ENCODE results near the gene CYP19A1. TPM values are rescaled to one million over a fixed set of nuclear protein-coding genes. Genes with fewer than 3 reads are reported as not detected.

CYP19A1 gene
- total and polyA plus RNA-seq, 9 of the 15 experiments (the other 6 are each of a cell fraction or from before 2014, with no cell fraction given), result 0.16 to 0.63 (median 0.47) TPM; not detected in 3

DNA sequence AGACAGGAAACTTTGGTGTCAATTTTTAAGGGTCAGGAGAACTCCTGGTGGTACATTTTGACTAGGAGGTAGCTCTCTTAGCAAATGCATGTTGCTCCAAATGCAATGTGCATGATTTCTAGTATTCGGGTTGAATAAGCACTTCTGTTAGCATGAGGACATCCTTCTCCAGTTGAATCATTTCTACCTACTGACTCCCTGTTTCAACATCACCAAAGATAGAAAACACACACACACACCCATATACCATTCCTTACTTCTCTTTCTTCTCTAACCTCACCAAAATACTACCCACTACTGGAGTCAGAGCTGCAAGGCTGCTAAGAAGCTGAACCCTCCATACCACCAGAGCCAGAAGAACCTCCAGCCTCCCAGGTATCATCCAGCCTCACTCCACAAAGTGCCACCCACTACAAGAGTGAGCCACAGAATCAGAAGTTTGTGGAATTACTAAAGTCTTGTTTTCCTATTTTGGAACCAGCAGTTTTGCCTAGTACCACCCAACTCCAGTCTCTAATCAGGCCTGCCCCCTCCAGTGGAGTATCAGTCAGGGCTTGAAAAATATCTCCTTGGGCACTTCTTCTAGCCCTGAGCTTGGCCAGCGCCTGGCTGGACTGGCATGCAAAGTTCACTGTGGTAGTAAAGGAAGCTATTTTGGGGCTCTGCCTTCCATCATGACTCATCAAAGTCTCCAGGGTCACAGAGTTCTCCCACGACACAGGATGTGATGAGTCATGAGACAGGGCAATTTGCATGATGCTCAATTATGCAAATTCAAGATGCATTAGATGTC is 110.3 kb downstream of the CYP19A1 start (continued):
- TF ChIP-seq, protein P1, sequence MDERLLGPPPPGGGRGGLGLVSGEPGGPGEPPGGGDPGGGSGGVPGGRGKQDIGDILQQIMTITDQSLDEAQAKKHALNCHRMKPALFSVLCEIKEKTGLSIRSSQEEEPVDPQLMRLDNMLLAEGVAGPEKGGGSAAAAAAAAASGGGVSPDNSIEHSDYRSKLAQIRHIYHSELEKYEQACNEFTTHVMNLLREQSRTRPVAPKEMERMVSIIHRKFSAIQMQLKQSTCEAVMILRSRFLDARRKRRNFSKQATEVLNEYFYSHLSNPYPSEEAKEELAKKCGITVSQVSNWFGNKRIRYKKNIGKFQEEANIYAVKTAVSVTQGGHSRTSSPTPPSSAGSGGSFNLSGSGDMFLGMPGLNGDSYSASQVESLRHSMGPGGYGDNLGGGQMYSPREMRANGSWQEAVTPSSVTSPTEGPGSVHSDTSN (CRISPR knock-in tag; IDR thresholded peaks at IDR 0.05; ENCODE audit: low read depth), result no peak
- TF ChIP-seq, protein P1 (tag; conservative IDR thresholded peaks at IDR 0.05; ENCODE audit: low read depth), result peak; percentile 41; the same call in 1 of the 2 replicates
- peak; percentile 97 for TF ChIP-seq MAFF (IDR thresholded peaks at IDR 0.05; ENCODE audit: low read length)
- TF ChIP-seq, protein P2, sequence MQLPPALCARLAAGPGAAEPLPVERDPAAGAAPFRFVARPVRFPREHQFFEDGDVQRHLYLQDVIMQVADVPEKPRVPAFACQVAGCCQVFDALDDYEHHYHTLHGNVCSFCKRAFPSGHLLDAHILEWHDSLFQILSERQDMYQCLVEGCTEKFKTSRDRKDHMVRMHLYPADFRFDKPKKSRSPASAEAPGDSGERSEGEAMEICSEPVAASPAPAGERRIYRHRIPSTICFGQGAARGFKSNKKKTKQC (CRISPR knock-in tag; IDR thresholded peaks at IDR 0.05), result no peak
- peak; percentile 86 for TF ChIP-seq DPF2 (IDR thresholded peaks at IDR 0.05)
- TF ChIP-seq, protein P3, sequence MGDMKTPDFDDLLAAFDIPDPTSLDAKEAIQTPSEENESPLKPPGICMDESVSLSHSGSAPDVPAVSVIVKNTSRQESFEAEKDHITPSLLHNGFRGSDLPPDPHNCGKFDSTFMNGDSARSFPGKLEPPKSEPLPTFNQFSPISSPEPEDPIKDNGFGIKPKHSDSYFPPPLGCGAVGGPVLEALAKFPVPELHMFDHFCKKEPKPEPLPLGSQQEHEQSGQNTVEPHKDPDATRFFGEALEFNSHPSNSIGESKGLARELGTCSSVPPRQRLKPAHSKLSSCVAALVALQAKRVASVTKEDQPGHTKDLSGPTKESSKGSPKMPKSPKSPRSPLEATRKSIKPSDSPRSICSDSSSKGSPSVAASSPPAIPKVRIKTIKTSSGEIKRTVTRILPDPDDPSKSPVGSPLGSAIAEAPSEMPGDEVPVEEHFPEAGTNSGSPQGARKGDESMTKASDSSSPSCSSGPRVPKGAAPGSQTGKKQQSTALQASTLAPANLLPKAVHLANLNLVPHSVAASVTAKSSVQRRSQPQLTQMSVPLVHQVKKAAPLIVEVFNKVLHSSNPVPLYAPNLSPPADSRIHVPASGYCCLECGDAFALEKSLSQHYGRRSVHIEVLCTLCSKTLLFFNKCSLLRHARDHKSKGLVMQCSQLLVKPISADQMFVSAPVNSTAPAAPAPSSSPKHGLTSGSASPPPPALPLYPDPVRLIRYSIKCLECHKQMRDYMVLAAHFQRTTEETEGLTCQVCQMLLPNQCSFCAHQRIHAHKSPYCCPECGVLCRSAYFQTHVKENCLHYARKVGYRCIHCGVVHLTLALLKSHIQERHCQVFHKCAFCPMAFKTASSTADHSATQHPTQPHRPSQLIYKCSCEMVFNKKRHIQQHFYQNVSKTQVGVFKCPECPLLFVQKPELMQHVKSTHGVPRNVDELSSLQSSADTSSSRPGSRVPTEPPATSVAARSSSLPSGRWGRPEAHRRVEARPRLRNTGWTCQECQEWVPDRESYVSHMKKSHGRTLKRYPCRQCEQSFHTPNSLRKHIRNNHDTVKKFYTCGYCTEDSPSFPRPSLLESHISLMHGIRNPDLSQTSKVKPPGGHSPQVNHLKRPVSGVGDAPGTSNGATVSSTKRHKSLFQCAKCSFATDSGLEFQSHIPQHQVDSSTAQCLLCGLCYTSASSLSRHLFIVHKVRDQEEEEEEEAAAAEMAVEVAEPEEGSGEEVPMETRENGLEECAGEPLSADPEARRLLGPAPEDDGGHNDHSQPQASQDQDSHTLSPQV (IDR thresholded peaks at IDR 0.05), result peak; percentile 85
- peak; percentile 46; the same call in 1 of the 2 replicates for TF ChIP-seq ATF7 (IDR thresholded peaks at IDR 0.05)
- TF ChIP-seq, protein P4, sequence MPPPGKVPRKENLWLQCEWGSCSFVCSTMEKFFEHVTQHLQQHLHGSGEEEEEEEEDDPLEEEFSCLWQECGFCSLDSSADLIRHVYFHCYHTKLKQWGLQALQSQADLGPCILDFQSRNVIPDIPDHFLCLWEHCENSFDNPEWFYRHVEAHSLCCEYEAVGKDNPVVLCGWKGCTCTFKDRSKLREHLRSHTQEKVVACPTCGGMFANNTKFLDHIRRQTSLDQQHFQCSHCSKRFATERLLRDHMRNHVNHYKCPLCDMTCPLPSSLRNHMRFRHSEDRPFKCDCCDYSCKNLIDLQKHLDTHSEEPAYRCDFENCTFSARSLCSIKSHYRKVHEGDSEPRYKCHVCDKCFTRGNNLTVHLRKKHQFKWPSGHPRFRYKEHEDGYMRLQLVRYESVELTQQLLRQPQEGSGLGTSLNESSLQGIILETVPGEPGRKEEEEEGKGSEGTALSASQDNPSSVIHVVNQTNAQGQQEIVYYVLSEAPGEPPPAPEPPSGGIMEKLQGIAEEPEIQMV (tag; conservative IDR thresholded peaks at IDR 0.05; ENCODE audit: low read depth), result no peak
- TF ChIP-seq ZNF780A (CRISPR knock-in tag; IDR thresholded peaks at IDR 0.05), result no peak
- peak; percentile 53 for TF ChIP-seq NCOR1 (IDR thresholded peaks at IDR 0.05)
- TF ChIP-seq, protein P5, sequence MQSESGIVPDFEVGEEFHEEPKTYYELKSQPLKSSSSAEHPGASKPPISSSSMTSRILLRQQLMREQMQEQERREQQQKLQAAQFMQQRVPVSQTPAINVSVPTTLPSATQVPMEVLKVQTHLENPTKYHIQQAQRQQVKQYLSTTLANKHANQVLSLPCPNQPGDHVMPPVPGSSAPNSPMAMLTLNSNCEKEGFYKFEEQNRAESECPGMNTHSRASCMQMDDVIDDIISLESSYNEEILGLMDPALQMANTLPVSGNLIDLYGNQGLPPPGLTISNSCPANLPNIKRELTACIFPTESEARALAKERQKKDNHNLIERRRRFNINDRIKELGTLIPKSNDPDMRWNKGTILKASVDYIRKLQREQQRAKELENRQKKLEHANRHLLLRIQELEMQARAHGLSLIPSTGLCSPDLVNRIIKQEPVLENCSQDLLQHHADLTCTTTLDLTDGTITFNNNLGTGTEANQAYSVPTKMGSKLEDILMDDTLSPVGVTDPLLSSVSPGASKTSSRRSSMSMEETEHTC (IDR thresholded peaks at IDR 0.05), result no peak
- TF ChIP-seq, protein P6, sequence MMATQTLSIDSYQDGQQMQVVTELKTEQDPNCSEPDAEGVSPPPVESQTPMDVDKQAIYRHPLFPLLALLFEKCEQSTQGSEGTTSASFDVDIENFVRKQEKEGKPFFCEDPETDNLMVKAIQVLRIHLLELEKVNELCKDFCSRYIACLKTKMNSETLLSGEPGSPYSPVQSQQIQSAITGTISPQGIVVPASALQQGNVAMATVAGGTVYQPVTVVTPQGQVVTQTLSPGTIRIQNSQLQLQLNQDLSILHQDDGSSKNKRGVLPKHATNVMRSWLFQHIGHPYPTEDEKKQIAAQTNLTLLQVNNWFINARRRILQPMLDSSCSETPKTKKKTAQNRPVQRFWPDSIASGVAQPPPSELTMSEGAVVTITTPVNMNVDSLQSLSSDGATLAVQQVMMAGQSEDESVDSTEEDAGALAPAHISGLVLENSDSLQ (IDR thresholded peaks at IDR 0.05), result peak; percentile 64; the same call in 1 of the 2 replicates
- TF ChIP-seq MAFG (tag; conservative IDR thresholded peaks at IDR 0.05), result peak; percentile 99
- peak; percentile 82 for TF ChIP-seq ETV1 (tag; conservative IDR thresholded peaks at IDR 0.05; ENCODE audit: low read depth)
- TF ChIP-seq EWSR1 (IDR thresholded peaks at IDR 0.05; ENCODE audit: borderline replicate concordance, low read depth, partially characterized antibody), result no peak

Data from K562 (cell line).